Activated naive CD8-positive, alpha-beta T cell treated with anti-CD3 and anti-CD28 coated beads, Interleukin-2, amount 10 ng/mL, durations not matched to agents 7 days and 5 days (primary cell): ENCODE data around the gene CACNA1S. TPM values are rescaled to one million over a fixed set of nuclear protein-coding genes. Genes with fewer than 3 reads are reported as not detected.

ENCODE experiments used
- ATAC-seq: fragments of 150-1000 bp; cut with Tn5 transposase; one replicate; pipeline ENCODE4 v1.10.0; 2021; ENCODE audit warnings: low read depth, moderate library complexity
- POLR2A ChIA-PET: fragments of 350-600 bp; sonication (Branson Sonifier 250); formaldehyde crosslinking; loops from one replicate; lab custom pipeline; 2021; ENCODE audit warnings: antibody characterized with exemption; lab: Charles Lee
- DNase-seq: peaks from one replicate; pipeline ENCODE4 v3.0.0; 2021
- H3K27ac Mint-ChIP-seq: one replicate; pipeline ENCODE4 v1.8.0; 2022; ENCODE audit warnings: mild to moderate bottlenecking, mixed read lengths
- H3K27me3 Mint-ChIP-seq: one replicate; pipeline ENCODE4 v1.8.0; 2022; ENCODE audit warnings: mild to moderate bottlenecking, moderate library complexity, mixed read lengths
- H3K36me3 Mint-ChIP-seq: one replicate; pipeline ENCODE4 v1.8.0; 2021; ENCODE audit warnings: mild to moderate bottlenecking, mixed read lengths
- H3K4me1 Mint-ChIP-seq: one replicate; pipeline ENCODE4 v1.8.0; 2021; ENCODE audit warnings: mixed read lengths
- H3K4me3 Mint-ChIP-seq: one replicate; pipeline ENCODE4 v1.8.0; 2022; ENCODE audit warnings: mild to moderate bottlenecking, moderate library complexity, mixed read lengths
- H3K9me3 Mint-ChIP-seq: one replicate; pipeline ENCODE4 v1.8.0; 2021; ENCODE audit warnings: mixed read lengths
- total RNA-seq, 2 experiments: library from RNA; stranded (reverse); gene quantifications; one replicate each; pipeline ENCODE4 v1.2.3, GENCODE V29; 2021

The CACNA1S gene
- total RNA-seq, 2 experiments from 2014 or later, result not detected

- Mint-ChIP-seq H3K27me3 (peaks cover 5% of the 10 kb centered on the region), H3K9me3 (no peaks in the 10 kb centered on the region), H3K36me3 (no peaks in the 10 kb centered on the region), H3K4me1 (no peaks in the 10 kb centered on the region), H3K4me3 (no peak overlapping the region), H3K27ac (no peak overlapping the region)
- DNase-seq (no peak), ATAC-seq (no peak)
- POLR2A ChIA-PET, result no interaction called here
Measured at GRCh38 chr1:201105688-201106087, 6.5 kb downstream of the CACNA1S start.

GRCh38 chr1:201104141-201104540, 8.1 kb downstream of the CACNA1S start:
- Mint-ChIP-seq H3K4me3 (no peak overlapping the region), H3K27ac (no peak overlapping the region), H3K9me3 (no peaks in the 10 kb centered on the region), H3K27me3 (peaks cover 4% of the 10 kb centered on the region), H3K4me1 (no peaks in the 10 kb centered on the region), H3K36me3 (no peaks in the 10 kb centered on the region)
- no peak for DNase-seq
- no peak for ATAC-seq
- POLR2A ChIA-PET, result no interaction called here

DNA sequence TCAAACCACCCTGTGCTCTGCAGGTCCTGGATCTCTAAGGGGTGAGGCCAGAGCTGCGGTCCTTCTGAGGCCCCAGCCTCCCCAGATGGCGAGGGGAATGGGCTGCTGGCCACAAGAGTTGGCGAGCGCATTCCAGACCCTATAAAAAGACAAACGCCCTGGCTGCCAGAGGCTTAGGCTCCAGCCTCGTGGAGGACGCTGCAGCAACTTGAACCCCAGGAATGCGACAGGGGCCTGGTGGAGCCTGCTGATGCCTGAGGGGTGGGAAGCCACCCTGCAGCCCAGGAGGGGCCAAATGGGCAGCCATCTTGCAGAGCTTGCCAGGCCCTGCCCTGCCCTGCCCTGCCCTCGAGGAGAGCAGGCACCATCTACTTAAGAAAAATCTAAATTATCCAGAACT, 8.6 kb downstream of the CACNA1S start:
- H3K9me3 Mint-ChIP-seq, result no peaks in the 10 kb centered on the region
- H3K27me3 Mint-ChIP-seq, result no peaks in the 10 kb centered on the region
- ATAC-seq (no peak), DNase-seq (no peak)
- H3K36me3 Mint-ChIP-seq, result no peaks in the 10 kb centered on the region
- no peaks in the 10 kb centered on the region for H3K4me1 Mint-ChIP-seq
- H3K27ac Mint-ChIP-seq, result no peak overlapping the region
- POLR2A ChIA-PET, result no interaction called here
- no peak overlapping the region for H3K4me3 Mint-ChIP-seq

DNA sequence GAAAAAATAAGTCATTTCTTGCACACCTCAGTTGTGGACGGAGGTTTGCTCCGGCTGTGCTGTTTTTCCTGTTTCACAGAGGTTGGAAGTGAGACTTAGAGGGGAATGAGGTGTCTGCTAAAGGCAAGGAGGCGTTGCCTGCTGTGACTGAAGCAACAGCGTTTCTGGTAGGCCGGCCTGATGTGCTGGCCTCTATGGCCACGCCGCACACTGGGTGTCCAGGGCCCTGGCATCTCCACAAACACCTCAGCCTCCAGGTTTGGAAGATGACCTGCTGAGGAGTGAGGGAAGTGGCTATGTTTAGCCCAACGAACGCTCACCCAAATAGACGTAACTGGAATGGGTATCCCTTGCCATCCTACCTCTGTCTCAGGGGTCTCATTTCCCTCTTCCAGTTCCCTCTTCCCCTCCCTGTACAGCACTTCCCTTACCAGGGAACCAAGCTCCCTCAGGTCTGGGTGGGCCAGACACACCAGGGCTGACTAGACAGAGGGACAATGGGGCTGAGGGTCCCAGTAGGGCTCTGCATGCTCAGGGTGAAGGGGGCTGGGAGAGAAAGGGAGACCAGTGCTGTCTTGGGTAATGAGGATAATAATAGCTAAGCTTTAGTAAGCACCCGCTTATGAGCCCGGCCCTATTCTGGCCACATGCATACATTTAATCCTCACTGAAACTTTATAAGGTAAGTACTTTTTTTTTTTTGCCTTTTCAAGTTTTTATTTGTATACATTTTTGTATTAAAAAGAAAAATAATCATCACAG, 11.9 kb downstream of the CACNA1S start:
- Mint-ChIP-seq H3K9me3 (no peaks in the 10 kb centered on the region), H3K27ac (no peak overlapping the region), H3K27me3 (peaks cover 4% of the 10 kb centered on the region), H3K4me3 (no peak overlapping the region), H3K4me1 (no peaks in the 10 kb centered on the region), H3K36me3 (no peaks in the 10 kb centered on the region)
- DNase-seq (no peak), ATAC-seq (no peak)
- POLR2A ChIA-PET, result no interaction called here

DNA sequence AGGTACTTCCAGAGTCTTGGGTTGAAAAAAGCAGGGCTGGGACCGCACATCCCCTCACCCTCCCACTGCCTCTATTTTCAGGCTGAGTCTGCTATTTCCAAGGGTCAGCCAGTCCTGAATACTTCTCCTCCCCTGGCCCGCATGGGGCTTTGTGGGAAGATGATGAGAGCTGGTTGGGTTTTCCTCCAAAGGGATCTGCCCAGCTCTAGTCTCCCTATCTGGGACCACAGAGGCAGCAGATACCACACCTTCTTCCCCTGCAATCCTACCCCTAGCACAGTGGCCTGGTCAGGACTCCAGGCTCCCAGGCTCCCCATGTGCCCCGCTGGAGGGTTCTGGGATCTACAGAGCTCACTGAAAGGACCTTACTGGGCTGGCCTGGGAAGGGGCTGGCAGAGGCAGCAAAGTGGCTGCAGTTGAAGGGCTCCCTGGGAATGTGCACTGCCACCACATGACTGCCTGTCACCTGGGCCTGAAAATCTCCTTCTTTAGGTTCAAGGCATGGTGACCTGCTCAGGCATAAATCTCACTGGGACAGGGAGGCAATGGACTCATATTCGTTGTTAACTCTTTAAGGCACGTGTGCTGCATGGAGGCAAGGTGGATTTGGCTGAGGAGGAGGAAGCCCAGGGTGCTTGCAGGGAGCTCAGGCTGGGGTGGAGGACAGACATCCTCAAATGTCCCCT, 13.1 kb downstream of the CACNA1S start:
- POLR2A ChIA-PET, result no interaction called here
- DNase-seq, result no peak
- no peak overlapping the region for H3K4me3 Mint-ChIP-seq
- no peaks in the 10 kb centered on the region for H3K9me3 Mint-ChIP-seq
- H3K36me3 Mint-ChIP-seq, result no peaks in the 10 kb centered on the region
- peaks cover 4% of the 10 kb centered on the region for H3K27me3 Mint-ChIP-seq
- H3K4me1 Mint-ChIP-seq, result no peaks in the 10 kb centered on the region
- H3K27ac Mint-ChIP-seq, result no peak overlapping the region
- ATAC-seq, result no peak

GRCh38 chr1:201096977-201097856, 15.0 kb downstream of the CACNA1S start:
- ATAC-seq, result no peak
- Mint-ChIP-seq H3K27me3 (peaks cover 4% of the 10 kb centered on the region), H3K36me3 (no peaks in the 10 kb centered on the region), H3K9me3 (no peaks in the 10 kb centered on the region), H3K4me1 (no peaks in the 10 kb centered on the region), H3K4me3 (no peak overlapping the region), H3K27ac (no peak overlapping the region)
- DNase-seq, result no peak
- POLR2A ChIA-PET, result no interaction called here

- H3K9me3 Mint-ChIP-seq, result no peaks in the 10 kb centered on the region
- no peak overlapping the region for H3K4me3 Mint-ChIP-seq
- H3K4me1 Mint-ChIP-seq, result no peaks in the 10 kb centered on the region
- no peaks in the 10 kb centered on the region for H3K36me3 Mint-ChIP-seq
- ATAC-seq (no peak), DNase-seq (no peak)
- POLR2A ChIA-PET, result no interaction called here
- peaks cover 6% of the 10 kb centered on the region for H3K27me3 Mint-ChIP-seq
- no peak overlapping the region for H3K27ac Mint-ChIP-seq
Measured at GRCh38 chr1:201096041-201096461, 16.2 kb downstream of the CACNA1S start.

- Mint-ChIP-seq H3K4me3 (no peak overlapping the region), H3K27ac (no peak overlapping the region), H3K27me3 (peaks cover 6% of the 10 kb centered on the region), H3K36me3 (no peaks in the 10 kb centered on the region), H3K4me1 (no peaks in the 10 kb centered on the region), H3K9me3 (no peaks in the 10 kb centered on the region)
- ATAC-seq, result no peak
- POLR2A ChIA-PET, result no interaction called here
- no peak for DNase-seq
Measured at GRCh38 chr1:201095581-201095980, 16.6 kb downstream of the CACNA1S start.

DNA sequence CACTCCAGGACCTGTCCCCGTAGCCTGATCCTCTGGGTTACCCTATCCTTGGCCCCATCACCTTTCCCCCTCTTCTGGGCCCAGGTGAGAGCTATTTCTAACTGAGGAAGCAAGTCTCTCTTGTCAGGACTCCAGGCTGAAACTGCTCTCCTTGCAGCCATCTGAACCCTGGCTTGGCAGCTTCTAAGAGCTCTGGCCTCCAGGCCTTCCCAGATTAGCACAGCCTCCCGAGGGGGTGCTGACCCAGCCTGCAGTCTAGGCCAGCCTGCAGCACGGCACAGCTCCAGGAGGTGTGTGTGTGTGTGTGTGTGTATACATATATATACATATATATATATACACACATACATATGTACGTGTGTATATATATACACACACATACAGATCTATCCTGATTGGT, 17.4 kb downstream of the CACNA1S start:
- Mint-ChIP-seq H3K9me3 (no peaks in the 10 kb centered on the region), H3K4me1 (no peaks in the 10 kb centered on the region), H3K27ac (no peak overlapping the region), H3K4me3 (no peak overlapping the region), H3K36me3 (no peaks in the 10 kb centered on the region), H3K27me3 (peaks cover 6% of the 10 kb centered on the region)
- POLR2A ChIA-PET, result no interaction called here
- ATAC-seq, result no peak
- DNase-seq, result no peak

DNA sequence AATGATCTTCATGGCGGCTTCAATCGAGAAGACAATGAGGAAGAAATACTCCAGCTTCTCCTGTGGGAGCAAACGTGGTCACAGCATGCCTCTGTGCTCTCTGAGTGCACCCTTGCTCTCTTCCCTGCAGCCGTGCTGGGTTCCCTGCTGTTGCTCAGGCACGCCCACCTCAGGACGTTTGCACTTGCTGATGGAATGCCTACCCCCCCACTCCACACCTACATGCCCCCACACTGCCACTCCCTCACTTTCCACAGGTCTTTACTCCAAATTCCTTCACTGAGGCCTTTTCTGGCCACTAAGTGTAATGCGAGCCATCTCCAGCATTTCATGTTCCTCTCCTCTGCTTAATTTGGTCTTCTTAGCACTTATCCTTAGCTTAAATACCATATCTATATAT, 18.3 kb downstream of the CACNA1S start:
- Mint-ChIP-seq H3K27ac (no peak overlapping the region), H3K27me3 (peaks cover 6% of the 10 kb centered on the region), H3K4me1 (no peaks in the 10 kb centered on the region), H3K9me3 (no peaks in the 10 kb centered on the region), H3K36me3 (no peaks in the 10 kb centered on the region), H3K4me3 (no peak overlapping the region)
- POLR2A ChIA-PET, result no interaction called here
- ATAC-seq, result no peak
- no peak for DNase-seq

DNA sequence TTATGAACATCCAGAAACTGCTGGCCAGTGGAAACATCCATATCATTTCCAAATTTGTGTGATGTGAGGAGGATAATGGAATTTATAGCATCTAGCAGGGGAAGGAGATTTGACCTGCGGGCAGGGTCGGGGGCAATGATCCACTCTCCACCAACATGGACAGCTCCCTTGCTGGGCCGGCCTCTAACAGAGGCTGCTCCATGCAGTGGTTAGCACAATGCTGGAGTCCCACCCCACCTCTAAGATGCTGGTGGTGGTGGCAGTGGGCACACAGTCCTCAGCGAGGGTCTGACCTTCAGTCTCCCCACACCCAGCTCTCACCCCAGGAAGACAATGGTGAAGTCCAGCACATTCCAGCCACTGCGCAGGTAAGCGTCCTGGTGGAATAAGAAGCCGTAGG, 18.7 kb downstream of the CACNA1S start:
- DNase-seq (no peak), ATAC-seq (no peak)
- no peak overlapping the region for H3K4me3 Mint-ChIP-seq
- H3K9me3 Mint-ChIP-seq, result no peaks in the 10 kb centered on the region
- no peaks in the 10 kb centered on the region for H3K36me3 Mint-ChIP-seq
- H3K27ac Mint-ChIP-seq, result no peak overlapping the region
- POLR2A ChIA-PET, result no interaction called here
- peaks cover 6% of the 10 kb centered on the region for H3K27me3 Mint-ChIP-seq
- H3K4me1 Mint-ChIP-seq, result no peaks in the 10 kb centered on the region

GRCh38 chr1:201092738-201093137, 19.5 kb downstream of the CACNA1S start:
- Mint-ChIP-seq H3K36me3 (no peaks in the 10 kb centered on the region), H3K4me3 (no peak overlapping the region), H3K4me1 (no peaks in the 10 kb centered on the region), H3K27ac (no peak overlapping the region), H3K9me3 (no peaks in the 10 kb centered on the region), H3K27me3 (peaks cover 4% of the 10 kb centered on the region)
- DNase-seq (no peak), ATAC-seq (no peak)
- POLR2A ChIA-PET, result no interaction called here

- no peak overlapping the region for H3K4me3 Mint-ChIP-seq
- no peak for ATAC-seq
- no peak for DNase-seq
- peaks cover 5% of the 10 kb centered on the region for H3K27me3 Mint-ChIP-seq
- H3K9me3 Mint-ChIP-seq, result no peaks in the 10 kb centered on the region
- no peak overlapping the region for H3K27ac Mint-ChIP-seq
- POLR2A ChIA-PET, result no interaction called here
- no peaks in the 10 kb centered on the region for H3K4me1 Mint-ChIP-seq
- no peaks in the 10 kb centered on the region for H3K36me3 Mint-ChIP-seq
Measured at GRCh38 chr1:201091256-201091655, 21.0 kb downstream of the CACNA1S start.
